ENCODE measurements around the gene SYT15. TPM values are rescaled to one million over a fixed set of nuclear protein-coding genes. Genes with fewer than 3 reads are reported as not detected.
"Not testable (repeated sequence)": the region's sequence is repeated elsewhere in the genome, so short reads cannot be mapped to it uniquely, and the experiment has no call there.

The SYT15 gene
- total and polyA plus RNA-seq, 2 of the 4 experiments (the other 2 are of a cell fraction) = 0.54 to 0.68 TPM

DNA sequence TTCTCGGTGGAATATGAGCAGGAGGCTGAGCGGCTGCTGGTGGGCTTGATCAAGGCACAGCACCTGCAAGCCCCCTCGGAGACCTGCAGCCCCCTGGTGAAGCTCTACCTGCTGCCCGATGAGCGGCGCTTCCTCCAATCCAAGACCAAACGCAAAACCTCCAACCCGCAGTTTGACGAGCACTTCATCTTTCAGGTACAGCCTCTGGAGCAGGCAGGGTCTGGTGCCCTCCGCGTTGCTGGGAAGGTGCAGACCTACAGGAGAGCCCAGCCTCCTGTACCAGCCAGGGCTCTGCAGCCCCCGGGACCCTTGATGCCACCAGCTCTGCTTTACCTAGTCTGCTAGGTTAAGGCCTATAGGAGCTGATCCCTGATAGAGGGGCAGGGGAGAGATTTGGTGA lies 3.1 kb downstream of the SYT15 start:
- H4K91ac ChIP-seq (ENCODE audit: insufficient read depth, low read depth, low read length); dilution Hi-C loops (cut with HindIII; ENCODE audit: low sequenced_read_pairs, unreplicated experiment); H4K20me1 ChIP-seq (ENCODE audit: insufficient read depth, low read length); H2BK5ac ChIP-seq (ENCODE audit: low read depth, low read length, poor library complexity, severe bottlenecking); H2AK9ac ChIP-seq (replicated peaks; ENCODE audit: low read depth, low read length, poor library complexity); H3K4ac ChIP-seq (ENCODE audit: low read depth, low read length); CTCF ChIA-PET; H3K9ac ChIP-seq (ENCODE audit: low read depth, low read length); H4K8ac ChIP-seq (ENCODE audit: low read depth in 2 of 2, low read length in 2 of 2); H3K4me1 ChIP-seq (ENCODE audit: control insufficient read depth, insufficient read depth, low read length); H3K4me3 ChIP-seq (ENCODE audit: insufficient read depth, low read depth, low read length); H3K23ac ChIP-seq (ENCODE audit: low read depth, low read length); H3K9me1 ChIP-seq (ENCODE audit: insufficient read depth, low read length); H2AK5ac ChIP-seq (ENCODE audit: low read depth, low read length); DNase-seq; H3K4me2 ChIP-seq (ENCODE audit: low read depth, low read length); H4K5ac ChIP-seq (ENCODE audit: low read depth, low read length); H2BK120ac ChIP-seq (ENCODE audit: low read depth, low read length); in situ Hi-C loops (cut with MboI; ENCODE audit: low sequenced_read_pairs); H3K56ac ChIP-seq (ENCODE audit: extremely low read depth, insufficient read depth, low read length); H3K18ac ChIP-seq (ENCODE audit: low read depth, low read length); H3K27ac ChIP-seq (ENCODE audit: insufficient read depth, low read length); H2AFZ ChIP-seq (replicated peaks; ENCODE audit: low read length, poor library complexity); intact Hi-C loops (cut with micrococcal nuclease); H2BK20ac ChIP-seq (ENCODE audit: low read depth, low read length); H3K14ac ChIP-seq (replicated peaks; ENCODE audit: low read depth, low read length); BruUV-seq (replicated peaks); H3K36me3 ChIP-seq (ENCODE audit: control insufficient read depth, insufficient read depth, low read length); POLR2A ChIA-PET (ENCODE audit: unreplicated experiment); ATAC-seq (ENCODE audit: low read depth); H3K27me3 ChIP-seq (ENCODE audit: control insufficient read depth, insufficient read depth, low read length); H3K79me1 ChIP-seq (ENCODE audit: low read depth in 1 of 2, low read length in 2 of 2); H3K9me3 ChIP-seq (ENCODE audit: control insufficient read depth, insufficient read depth, low read length); H2BK15ac ChIP-seq (ENCODE audit: low read depth, low read length): not testable (repeated sequence)
- no CpG with 5 or more reads among the region's 12 CpGs for WGBS, 2 experiments (ENCODE audit: extremely low coverage in 2 of 2, insufficient read length in 1 of 2)

DNA sequence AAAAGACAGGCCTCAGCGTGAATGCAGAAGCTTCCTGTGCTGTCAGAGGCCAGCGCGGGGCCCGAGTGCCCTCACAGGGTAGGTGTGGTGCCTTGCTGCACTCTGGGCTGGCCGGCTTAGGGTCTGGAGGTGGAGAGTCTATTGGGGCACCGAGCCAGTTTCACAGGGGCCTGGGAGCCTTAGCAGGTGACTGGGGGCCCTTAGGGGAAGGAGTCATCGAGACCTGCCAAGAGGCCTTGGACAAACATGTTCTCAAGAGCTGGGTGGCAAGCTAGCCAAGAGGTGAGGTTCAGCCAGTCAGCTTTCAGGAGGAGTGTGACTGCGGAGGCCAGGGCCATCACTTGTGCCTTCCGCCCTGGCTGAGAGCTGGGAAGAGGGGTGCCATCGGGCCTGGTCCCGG lies 3.6 kb downstream of the SYT15 start:
- H3K4me3 ChIP-seq (ENCODE audit: insufficient read depth, low read depth, low read length); H3K27ac ChIP-seq (ENCODE audit: insufficient read depth, low read length); ATAC-seq (ENCODE audit: low read depth); intact Hi-C loops (cut with micrococcal nuclease); H3K4me2 ChIP-seq (ENCODE audit: low read depth, low read length); CTCF ChIA-PET; H4K5ac ChIP-seq (ENCODE audit: low read depth, low read length); H4K8ac ChIP-seq (ENCODE audit: low read depth in 2 of 2, low read length in 2 of 2); POLR2A ChIA-PET (ENCODE audit: unreplicated experiment); H2AFZ ChIP-seq (replicated peaks; ENCODE audit: low read length, poor library complexity); H3K9ac ChIP-seq (ENCODE audit: low read depth, low read length); dilution Hi-C loops (cut with HindIII; ENCODE audit: low sequenced_read_pairs, unreplicated experiment); H2AK5ac ChIP-seq (ENCODE audit: low read depth, low read length); H3K18ac ChIP-seq (ENCODE audit: low read depth, low read length); H3K23ac ChIP-seq (ENCODE audit: low read depth, low read length); DNase-seq; H3K4me1 ChIP-seq (ENCODE audit: control insufficient read depth, insufficient read depth, low read length); H3K9me1 ChIP-seq (ENCODE audit: insufficient read depth, low read length); H4K20me1 ChIP-seq (ENCODE audit: insufficient read depth, low read length); H4K91ac ChIP-seq (ENCODE audit: insufficient read depth, low read depth, low read length); H2BK5ac ChIP-seq (ENCODE audit: low read depth, low read length, poor library complexity, severe bottlenecking); H3K27me3 ChIP-seq (ENCODE audit: control insufficient read depth, insufficient read depth, low read length); H3K36me3 ChIP-seq (ENCODE audit: control insufficient read depth, insufficient read depth, low read length); BruUV-seq (replicated peaks); H2BK20ac ChIP-seq (ENCODE audit: low read depth, low read length); H3K9me3 ChIP-seq (ENCODE audit: control insufficient read depth, insufficient read depth, low read length); H2BK15ac ChIP-seq (ENCODE audit: low read depth, low read length); H3K14ac ChIP-seq (replicated peaks; ENCODE audit: low read depth, low read length); H2BK120ac ChIP-seq (ENCODE audit: low read depth, low read length); H3K79me1 ChIP-seq (ENCODE audit: low read depth in 1 of 2, low read length in 2 of 2); H3K4ac ChIP-seq (ENCODE audit: low read depth, low read length); H2AK9ac ChIP-seq (replicated peaks; ENCODE audit: low read depth, low read length, poor library complexity); H3K56ac ChIP-seq (ENCODE audit: extremely low read depth, insufficient read depth, low read length); in situ Hi-C loops (cut with MboI; ENCODE audit: low sequenced_read_pairs): not testable (repeated sequence)
- WGBS, 2 experiments (ENCODE audit: extremely low coverage in 2 of 2, insufficient read length in 1 of 2) = no CpG with 5 or more reads among the region's 11 CpGs

Measured in IMR-90 (cell line).